Peyer's patch (tissue), 4 donors: Measurements from ENCODE around the gene CPAMD8.

ENCODE experiments used
- CTCF ChIP-seq, 6 experiments: fragments of 450-650 bp in 4 of 6; fragments of 200-600 bp in 2 of 6; sonication (generic) in 1 of 6; IDR thresholded peaks; one replicate each; pipeline ENCODE4 v1.5.1; 2017 to 2019; ENCODE audit warnings: antibody characterized with exemption in 6 of 6, mild to moderate bottlenecking in 3 of 6, moderate library complexity in 1 of 6
- POLR2A ChIP-seq, 2 donors: fragments of 450-650 bp; IDR thresholded peaks; one replicate each; pipeline ENCODE4 v1.5.1; 2017; ENCODE audit warnings: antibody characterized with exemption in 2 of 2, mild to moderate bottlenecking in 2 of 2, moderate library complexity in 2 of 2

GRCh38 chr19:16846901-16847300 lies 179.7 kb downstream of the CPAMD8 start:
- TF ChIP-seq CTCF (IDR thresholded peaks at IDR 0.05): no peak
- no peak for TF ChIP-seq POLR2A (IDR thresholded peaks at IDR 0.05)
